A549 treated with Mapracorat at 1 μM for 4 hours (cell line): Measurements from ENCODE around the gene SEMA3A. TPM values are rescaled to one million over a fixed set of nuclear protein-coding genes. Genes with fewer than 3 reads are reported as not detected.

ENCODE experiments used
- total RNA-seq: library from RNA; stranded (reverse); fragments of 200-300 nt; extraction: Qiagen RNA extraction; gene quantifications from 5 replicates; pipeline ENCODE4 v1.2.3, GENCODE V29; 2022

Gene SEMA3A
- 3.8 to 7.1 TPM (median 5.2 TPM) in 5 replicates for total RNA-seq

DNA sequence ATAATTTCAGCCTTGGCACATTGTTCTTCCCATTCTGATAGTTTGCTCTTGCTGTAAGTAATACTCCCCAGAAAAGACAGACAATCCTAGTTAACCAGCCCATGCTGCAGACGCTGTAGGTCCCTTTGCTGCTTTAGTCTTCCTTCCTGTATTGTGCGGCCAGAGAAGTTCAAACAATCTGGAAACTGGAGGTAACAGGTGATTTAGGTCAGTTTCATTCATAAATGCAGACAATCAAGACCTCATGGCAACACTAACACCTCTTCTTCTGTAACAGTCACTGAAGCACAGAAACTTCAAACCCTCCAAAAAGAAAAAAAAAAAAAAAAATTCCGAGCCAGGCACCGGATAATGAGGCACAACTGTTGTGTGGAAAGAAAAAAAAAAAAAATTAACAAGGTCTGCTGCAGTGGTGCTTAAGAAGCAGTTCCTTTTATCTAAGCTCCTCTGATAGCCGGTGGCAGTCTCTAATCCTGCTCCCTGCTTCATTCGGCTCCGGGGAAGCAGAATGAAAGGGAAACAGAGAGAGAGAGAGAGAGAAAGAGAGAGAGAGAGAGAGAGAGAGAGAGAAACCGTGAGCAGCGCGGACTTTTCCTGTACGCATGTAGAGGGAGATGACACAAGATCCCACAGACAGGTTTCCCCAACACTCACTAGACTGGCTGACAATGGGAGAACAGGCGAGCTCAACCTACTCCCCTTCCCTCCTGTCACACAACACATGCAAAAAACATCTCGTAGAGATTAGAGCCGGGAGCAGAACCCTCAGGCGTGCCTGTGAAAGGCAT, at the start of gene SEMA3A:
SEMA3A (minus strand) TSS at position 306 of the 788 bp plus-strand sequence; CDS start at position 103, 203 bp downstream.

